Measurements from ENCODE around the gene CSMD2.

Gene CSMD2

DNA sequence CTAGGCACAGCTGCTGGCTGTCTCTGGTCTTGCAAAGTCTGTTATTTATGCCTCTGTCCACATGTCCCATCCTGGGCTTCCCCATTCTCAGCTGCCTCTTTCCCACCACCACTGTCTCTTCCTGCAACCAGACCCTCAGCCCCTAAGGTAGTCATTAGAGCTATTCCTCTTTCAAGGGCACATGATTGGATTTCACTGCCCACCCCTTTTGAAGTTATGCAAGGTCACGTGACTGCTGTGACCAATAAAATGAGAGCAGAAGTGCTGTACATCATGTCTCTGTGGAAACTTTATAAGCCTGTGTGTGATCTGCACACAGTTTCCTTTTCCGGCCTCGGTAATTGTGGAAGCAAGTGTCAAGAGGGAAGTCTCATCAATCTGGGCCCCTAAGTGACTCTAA is 437.7 kb downstream of the CSMD2 start:
- DNase-seq = no peak

DNA sequence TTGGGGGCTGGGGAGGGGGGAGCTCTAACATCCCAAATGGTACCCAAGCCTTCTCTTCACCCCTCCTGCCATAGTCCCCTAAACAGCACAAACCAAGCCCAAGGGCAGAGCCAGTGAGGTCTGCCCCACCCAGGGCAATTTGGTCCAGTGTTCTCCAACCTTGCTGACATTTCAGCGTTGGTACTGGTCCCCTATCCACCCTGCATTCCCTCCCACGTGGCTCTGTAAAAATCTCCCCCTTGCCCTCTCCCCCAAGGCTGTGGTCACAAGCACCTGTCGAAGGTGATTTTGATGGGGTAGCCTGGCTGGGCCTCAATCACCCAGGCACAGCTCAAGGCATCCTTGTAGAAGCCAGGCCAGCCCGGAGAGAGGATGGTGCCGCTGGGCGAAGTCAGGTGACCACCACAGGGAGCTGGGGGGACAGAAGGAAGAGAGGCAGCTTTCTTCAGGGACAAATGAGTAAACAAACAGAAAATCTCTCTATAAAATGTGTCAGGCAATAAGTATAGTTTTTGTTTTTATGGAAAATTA is 438.7 kb downstream of the CSMD2 start:
- no peak for DNase-seq

GRCh38 chr1:33725556-33726160 is 439.4 kb downstream of the CSMD2 start:
- no peak for DNase-seq

DNA sequence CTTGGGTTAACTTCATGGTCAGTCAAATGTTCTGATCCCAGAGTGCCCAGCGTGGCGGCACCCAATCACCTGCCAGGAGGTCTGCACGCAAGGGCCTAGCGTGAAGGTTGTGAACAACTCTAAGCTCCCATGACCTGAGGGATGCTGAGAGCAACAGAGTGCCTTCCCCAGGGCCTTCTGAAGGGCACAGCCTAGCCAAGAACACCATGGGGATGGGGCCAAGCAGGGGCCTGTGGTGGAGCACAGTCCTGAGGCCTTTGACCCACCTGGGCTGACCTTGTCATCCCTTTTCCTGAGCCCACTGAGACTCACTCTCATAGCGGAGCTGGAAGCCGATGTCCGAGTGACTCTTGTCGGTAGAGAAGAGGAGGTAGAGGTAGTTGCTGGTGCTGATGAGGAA is 440.0 kb downstream of the CSMD2 start:
- DNase-seq = no peak

DNA sequence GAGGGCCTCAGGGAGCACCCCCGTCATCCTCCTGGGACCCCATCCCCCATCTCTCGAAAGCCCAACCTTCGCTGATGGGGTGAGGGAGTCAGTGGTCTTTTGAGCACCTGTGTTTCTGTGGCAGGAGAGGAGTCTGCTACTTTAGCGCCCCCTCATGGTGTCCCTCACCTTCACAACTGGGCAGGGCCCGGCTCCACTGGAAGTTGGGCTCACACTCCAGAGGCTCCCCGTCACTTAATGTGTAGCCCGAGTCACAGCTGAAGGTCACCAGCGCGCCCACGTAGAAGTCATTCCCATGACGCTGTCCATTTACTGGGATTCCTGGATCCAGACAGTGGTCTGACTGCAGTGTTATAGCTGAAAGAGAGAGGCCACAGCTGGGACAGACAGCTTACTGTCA is 440.7 kb downstream of the CSMD2 start:
- no peak for DNase-seq

- DNase-seq = no peak
These were observed 441.8 kb downstream of the CSMD2 start for GRCh38 chr1:33723251-33723650.

DNA sequence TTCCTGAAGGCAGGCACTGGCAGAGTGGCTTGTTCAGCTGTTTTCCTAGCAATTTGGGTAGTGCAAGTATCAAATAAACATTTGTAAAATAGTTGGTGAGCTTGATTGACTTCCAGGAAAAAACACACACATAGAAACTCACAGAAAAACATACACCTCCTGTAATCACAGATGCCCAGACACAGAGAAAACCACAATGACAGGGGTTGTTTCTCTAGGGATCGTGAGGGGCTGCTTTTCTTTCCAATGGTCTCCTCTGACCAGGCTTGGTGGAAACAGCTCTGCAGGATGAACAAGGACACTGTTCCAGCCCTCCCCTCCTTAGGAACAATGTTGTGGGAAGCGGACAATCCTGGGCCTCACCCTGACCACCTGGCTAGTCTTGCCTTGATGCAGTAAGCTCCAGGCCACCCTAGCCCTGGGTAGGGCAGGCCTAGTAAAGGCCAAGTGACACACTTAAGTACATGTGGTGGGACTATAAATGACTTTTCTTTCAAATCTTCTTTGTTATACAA is 443.7 kb downstream of the CSMD2 start:
- no peak for DNase-seq

- no peak for DNase-seq
These were observed 445.0 kb downstream of the CSMD2 start for GRCh38 chr1:33719771-33720670.

DNA sequence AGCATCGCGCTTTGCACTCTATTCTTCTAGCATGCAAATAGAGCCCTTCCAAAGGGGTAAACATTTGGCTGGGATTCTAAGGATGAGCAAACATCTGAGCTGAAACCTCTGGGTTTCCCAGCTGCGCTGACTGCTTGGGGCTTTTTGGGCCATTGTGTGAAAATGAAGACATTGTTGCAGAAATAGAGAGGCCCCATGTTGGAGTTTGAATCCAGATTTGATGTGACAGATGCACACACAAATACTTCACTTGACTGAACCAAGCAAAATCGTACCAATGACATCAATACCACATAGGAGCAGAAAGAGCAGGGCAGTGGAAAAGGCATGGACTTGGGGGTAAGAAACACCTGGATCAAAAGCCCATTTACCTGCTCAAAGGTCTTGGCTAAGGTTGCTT is 445.7 kb downstream of the CSMD2 start:
- no peak for DNase-seq

GRCh38 chr1:33718186-33718585 is 446.8 kb downstream of the CSMD2 start:
- no peak for DNase-seq

DNA sequence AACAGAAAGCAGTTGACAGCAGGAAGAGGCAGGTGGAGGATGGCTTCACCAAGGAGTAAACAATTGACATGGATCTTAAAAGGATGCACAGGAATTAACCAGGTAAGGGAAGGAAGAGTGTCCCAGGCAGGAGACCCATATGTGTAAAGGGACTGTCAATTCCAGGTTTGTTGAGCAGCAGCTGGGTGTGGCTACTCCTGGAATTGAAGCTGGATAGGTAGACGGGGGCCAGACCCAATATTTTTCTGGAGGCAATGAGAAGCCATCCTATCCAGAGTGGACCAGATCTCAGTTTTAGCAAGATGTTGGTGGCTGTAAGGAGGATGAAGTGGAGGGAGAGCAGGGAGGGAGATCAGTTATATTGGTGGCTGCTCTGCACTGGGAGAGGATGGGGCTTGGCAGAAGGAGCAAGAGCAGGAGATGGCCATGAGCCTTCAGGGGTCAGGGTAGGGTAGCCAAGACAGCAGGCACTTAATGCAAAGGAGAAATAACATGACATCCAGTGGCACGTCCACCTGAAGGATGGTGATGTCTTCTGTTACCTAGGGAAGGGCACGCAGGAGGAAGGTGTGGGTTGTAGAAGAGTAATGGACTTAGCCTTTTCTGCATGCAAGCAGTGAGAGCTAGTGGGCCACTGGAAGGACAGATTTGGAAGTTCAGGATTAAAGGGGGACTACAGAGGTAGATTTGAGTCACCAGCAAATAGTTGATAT is 447.9 kb downstream of the CSMD2 start:
- no peak for DNase-seq

DNA sequence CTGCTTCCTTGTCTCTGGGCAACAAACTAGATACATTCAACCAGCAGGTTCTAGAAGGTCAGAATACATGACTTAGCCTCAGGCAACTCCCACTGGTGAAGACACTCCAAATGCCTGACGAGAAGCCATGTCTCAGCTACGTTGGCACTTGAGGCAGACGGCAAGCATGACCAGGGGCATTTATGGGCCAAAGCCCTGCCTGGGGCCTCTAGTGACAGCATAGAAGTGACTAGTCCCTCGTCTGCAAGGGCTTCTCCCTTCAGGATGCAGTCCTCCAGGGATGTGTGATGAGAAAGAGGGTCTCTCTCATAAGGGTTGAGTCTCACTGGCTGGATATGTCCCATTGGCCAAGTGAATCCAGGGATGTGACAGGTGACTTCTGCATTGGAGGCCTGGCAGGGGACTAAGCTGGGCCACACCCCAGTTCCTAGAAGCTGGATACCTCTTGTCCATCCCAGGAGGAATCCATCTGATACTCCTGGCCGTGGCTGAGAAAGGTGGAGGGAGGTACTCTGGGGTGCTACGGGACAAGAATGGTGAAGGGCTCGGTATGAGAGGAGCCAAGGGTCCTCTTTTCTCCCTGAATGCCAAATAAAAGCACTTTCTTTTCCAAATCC is 449.7 kb downstream of the CSMD2 start:
- no peak for DNase-seq

DNA sequence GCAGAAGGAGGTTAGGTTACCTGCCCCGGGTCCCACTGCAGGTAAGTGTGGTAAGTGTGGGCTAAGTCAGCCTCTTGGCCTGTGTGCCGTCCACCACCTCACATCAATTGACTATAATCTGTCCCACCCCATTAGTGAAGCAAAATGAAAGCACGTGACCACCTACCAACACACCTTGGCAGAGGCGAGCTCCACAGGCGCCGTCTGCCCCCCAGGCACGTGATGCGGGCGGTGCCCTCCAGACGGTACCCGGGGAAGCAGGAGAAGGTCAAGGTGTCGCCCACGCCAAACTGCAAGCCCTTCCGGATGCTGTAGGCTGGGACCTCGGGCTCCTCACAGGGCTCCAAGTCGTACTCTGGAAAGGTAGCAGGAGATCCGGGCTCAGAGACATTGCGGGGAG is 450.6 kb downstream of the CSMD2 start:
- DNase-seq = no peak

DNA sequence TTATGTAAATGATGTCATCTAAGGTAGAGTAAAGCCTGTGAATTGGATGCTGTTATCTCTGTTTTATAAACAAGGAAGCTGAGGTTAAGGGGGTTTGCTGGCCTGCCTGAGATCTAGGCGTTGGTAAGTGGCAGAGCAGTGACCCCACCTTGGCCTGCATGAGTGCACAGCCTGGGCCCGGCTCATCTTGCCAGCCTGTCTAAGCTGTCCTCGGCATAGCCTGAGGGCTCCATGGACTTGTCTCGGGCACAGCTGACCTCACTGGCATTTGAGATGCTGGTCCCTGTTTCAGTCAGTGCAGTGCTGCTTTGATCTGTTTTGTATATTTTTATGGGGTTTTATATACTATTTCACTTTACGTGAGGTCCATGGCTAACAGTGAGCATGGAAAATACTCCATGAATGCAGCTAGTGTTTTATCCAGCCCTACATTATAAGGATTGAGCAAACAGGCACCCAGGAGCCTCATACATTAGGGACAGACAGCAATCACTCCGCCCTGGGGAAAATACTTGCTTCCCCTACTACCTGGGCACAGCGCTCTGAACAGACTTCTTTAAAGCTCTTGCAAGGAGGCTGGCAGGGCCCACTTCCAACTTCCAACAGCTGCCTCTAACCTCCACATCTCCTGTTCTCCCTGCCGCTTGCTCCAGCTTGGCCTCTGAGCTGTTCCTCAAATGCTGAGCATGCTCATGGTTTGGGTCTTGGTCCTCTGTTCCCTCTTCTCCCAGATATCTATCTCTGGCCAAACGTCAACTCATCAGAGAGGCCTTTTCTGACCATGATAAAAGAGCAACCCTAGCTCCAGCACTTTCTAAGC is 451.8 kb downstream of the CSMD2 start:
- DNase-seq = no peak

- no peak for DNase-seq
These were observed 452.8 kb downstream of the CSMD2 start for GRCh38 chr1:33712186-33712585.

GRCh38 chr1:33711511-33711910 is 453.5 kb downstream of the CSMD2 start:
- no peak for DNase-seq

GRCh38 chr1:33710967-33711366 is 454.1 kb downstream of the CSMD2 start:
- no peak for DNase-seq

- no peak for DNase-seq
These were observed 455.0 kb downstream of the CSMD2 start for GRCh38 chr1:33709783-33710718.

DNA sequence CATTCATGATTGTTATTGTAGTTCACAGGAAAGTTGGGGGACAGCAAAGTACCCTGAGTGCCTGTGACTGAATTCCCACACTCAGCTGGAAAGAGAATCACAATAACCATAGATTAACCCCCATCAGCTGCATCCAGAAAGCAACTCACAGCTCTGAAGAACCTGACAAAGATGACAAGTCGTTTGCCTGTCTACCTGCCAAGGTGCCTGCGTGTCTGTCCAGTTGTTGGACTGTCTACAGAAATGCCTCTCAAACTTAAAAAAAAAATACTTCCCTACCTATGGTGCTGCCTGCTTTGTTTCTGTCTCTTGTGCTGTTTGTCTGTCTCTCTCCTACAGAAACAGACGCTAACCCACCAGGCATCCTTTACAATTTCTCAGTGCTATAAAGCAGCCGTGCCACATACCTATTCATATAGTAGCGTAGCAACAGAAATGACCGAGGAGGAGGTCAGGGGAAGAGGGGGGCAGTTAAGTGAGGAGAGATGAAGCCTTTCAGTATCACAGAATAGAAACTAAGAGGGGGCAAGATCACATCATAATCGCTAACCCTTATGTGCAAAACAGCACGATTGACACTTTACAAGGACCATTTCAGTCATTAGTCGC is 455.8 kb downstream of the CSMD2 start:
- DNase-seq = no peak

- DNase-seq = no peak
These were observed 458.3 kb downstream of the CSMD2 start for GRCh38 chr1:33706634-33707255.
